Neuronal stem cell (in vitro differentiated cells): ENCODE results near the gene ANKRD18B.
"Not testable (repeated sequence)": the region's sequence is repeated elsewhere in the genome, so short reads cannot be mapped to it uniquely, and the experiment has no call there.

ENCODE experiments used
- DNase-seq: peaks from one replicate; pipeline ENCODE4 v3.0.0-alpha.2; 2013; ENCODE audit warnings: low spot score
- H2AFZ ChIP-seq: one replicate; pipeline ENCODE4 v1.6.1; 2013; ENCODE audit warnings: mild to moderate bottlenecking, low read length, inconsistent platforms
- H2AK5ac ChIP-seq: 2 replicates; pipeline ENCODE4 v1.6.1; 2013; ENCODE audit warnings: low read depth, mild to moderate bottlenecking, inconsistent platforms, low read length, moderate library complexity, mixed read lengths
- H2BK120ac ChIP-seq: 2 replicates; pipeline ENCODE4 v1.6.1; 2013; ENCODE audit warnings: low read depth, mild to moderate bottlenecking, inconsistent platforms, low read length, moderate library complexity, mixed read lengths
- H2BK12ac ChIP-seq: one replicate; pipeline ENCODE4 v1.6.1; 2013; ENCODE audit warnings: low read length, inconsistent platforms
- H2BK15ac ChIP-seq: 2 replicates; pipeline ENCODE4 v1.6.1; 2013; ENCODE audit warnings: mild to moderate bottlenecking, low read length, inconsistent platforms, mixed read lengths
- H2BK5ac ChIP-seq: one replicate; pipeline ENCODE4 v1.6.1; 2013; ENCODE audit warnings: inconsistent platforms, mild to moderate bottlenecking, low read length, moderate library complexity
- H3K14ac ChIP-seq: one replicate; pipeline ENCODE4 v1.6.1; 2013; ENCODE audit warnings: low read length, inconsistent platforms
- H3K18ac ChIP-seq: 2 replicates; pipeline ENCODE4 v1.6.1; 2013; ENCODE audit warnings: low read length, inconsistent platforms
- H3K23ac ChIP-seq: 2 replicates; pipeline ENCODE4 v1.6.1; 2013; ENCODE audit warnings: low read depth, mild to moderate bottlenecking, mixed read lengths, low read length, inconsistent platforms; ENCODE audit not compliant: poor library complexity
- H3K27ac ChIP-seq: replicated peaks from 3 replicates; pipeline ENCODE4 v1.5.1; 2013; ENCODE audit warnings: low read length, inconsistent platforms
- H3K27me3 ChIP-seq, 3 experiments: 2 replicates each; pipeline ENCODE4 v1.6.1; 2013; ENCODE audit warnings: low read length in 3 of 3, mild to moderate bottlenecking in 2 of 3, inconsistent platforms in 1 of 3, low read depth in 1 of 3, mixed read lengths in 1 of 3, moderate library complexity in 1 of 3; ENCODE audit not compliant: control insufficient read depth in 3 of 3, insufficient read depth in 3 of 3
- H3K36me3 ChIP-seq, 2 donors: replicated peaks in 1 of 2; 2 replicates each; pipeline ENCODE4 v1.6.1; 2013; ENCODE audit warnings: low read length in 2 of 2; ENCODE audit not compliant: control insufficient read depth in 2 of 2, insufficient read depth in 2 of 2
- H3K4ac ChIP-seq: 2 replicates; pipeline ENCODE4 v1.6.1; 2013; ENCODE audit warnings: inconsistent platforms, mild to moderate bottlenecking, low read length, moderate library complexity
- H3K4me1 ChIP-seq, 2 donors: 1 replicate in 1 of 2; 2 replicates in 1 of 2; pipeline ENCODE4 v1.6.1; 2013; ENCODE audit warnings: low read length in 2 of 2, low read depth in 1 of 2; ENCODE audit not compliant: control insufficient read depth in 2 of 2, insufficient read depth in 1 of 2
- H3K4me2 ChIP-seq: one replicate; pipeline ENCODE4 v1.6.1; 2013; ENCODE audit warnings: mild to moderate bottlenecking, low read length, inconsistent platforms; ENCODE audit not compliant: insufficient read depth, poor library complexity, severe bottlenecking
- H3K4me3 ChIP-seq, 2 donors: 2 replicates each; pipeline ENCODE4 v1.5.1; 2013; ENCODE audit warnings: low read length in 2 of 2, mild to moderate bottlenecking in 2 of 2, inconsistent platforms in 1 of 2, moderate library complexity in 1 of 2
- H3K79me1 ChIP-seq: one replicate; pipeline ENCODE4 v1.6.1; 2013; ENCODE audit warnings: low read depth, mild to moderate bottlenecking, inconsistent platforms, low read length, moderate library complexity
- H3K9ac ChIP-seq: one replicate; pipeline ENCODE4 v1.6.1; 2013; ENCODE audit warnings: mild to moderate bottlenecking, low read depth, low read length, inconsistent platforms; ENCODE audit not compliant: poor library complexity
- H3K9me3 ChIP-seq, 2 donors: replicated peaks in 1 of 2; 2 replicates each; pipeline versions ENCODE3 to v1.6.1; 2013; ENCODE audit warnings: low read length in 2 of 2, mild to moderate bottlenecking in 2 of 2, inconsistent platforms in 1 of 2, low read depth in 1 of 2, mixed read lengths in 1 of 2, moderate library complexity in 1 of 2; ENCODE audit not compliant: control insufficient read depth in 2 of 2, insufficient read depth in 1 of 2
- H4K8ac ChIP-seq: one replicate; pipeline ENCODE4 v1.6.1; 2013; ENCODE audit warnings: low read depth, mild to moderate bottlenecking, inconsistent platforms, low read length, moderate library complexity
- H4K91ac ChIP-seq: one replicate; pipeline ENCODE4 v1.6.1; 2013; ENCODE audit warnings: low read length, low read depth, mild to moderate bottlenecking, inconsistent platforms; ENCODE audit not compliant: poor library complexity
- WGBS, 2 donors: extraction: QIAGEN DNeasy Blood & Tissue Kit; methylation state at CpG; one replicate each; pipeline ENCODE4 v1.1.7; 2013; ENCODE audit warnings: missing lambda C conversion rate in 2 of 2, mixed read lengths in 1 of 2; ENCODE audit not compliant: insufficient read length in 2 of 2, insufficient replicate concordance in 1 of 2; ENCODE audit errors: extremely low coverage in 2 of 2; 5-methylcytosine and 5-hydroxymethylcytosine counted together

ANKRD18B gene

DNA sequence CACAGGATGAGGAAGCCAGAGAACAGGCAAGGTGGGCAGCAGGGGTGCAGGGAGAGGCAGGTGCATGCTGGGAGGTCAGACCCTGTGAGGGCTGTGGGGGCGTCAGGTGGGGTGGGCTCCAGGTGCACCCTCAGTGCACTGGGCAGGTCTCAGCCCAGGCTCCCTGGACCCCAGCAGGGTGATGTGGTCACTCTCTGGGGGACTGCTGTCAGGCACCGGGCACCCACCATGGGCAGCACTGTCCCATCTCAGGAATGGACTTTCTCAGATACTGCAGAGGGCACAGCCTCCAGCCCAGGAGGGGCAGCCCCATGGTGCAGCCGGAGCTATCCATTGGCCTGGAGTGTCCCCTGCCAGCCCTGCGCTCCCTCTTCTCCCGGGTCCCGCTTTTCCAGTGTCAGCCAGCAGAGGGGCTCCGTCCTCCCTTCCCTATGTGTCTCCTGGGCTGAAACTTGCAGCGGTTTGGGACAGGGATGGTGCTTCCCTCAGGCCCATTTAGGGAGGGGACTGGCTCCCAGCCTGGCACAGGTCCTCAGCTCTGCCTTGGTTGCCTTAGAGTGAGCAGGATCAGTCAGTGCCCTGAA is 74.8 kb downstream of the ANKRD18B start:
- not testable (repeated sequence) for H3K27ac ChIP-seq, H3K27me3 ChIP-seq, H4K8ac ChIP-seq, H3K4me3 ChIP-seq, H2AFZ ChIP-seq, H2BK12ac ChIP-seq, H3K4me2 ChIP-seq, H3K9me3 ChIP-seq, H3K4ac ChIP-seq, DNase-seq, H4K91ac ChIP-seq, H2BK5ac ChIP-seq, H3K4me1 ChIP-seq, H3K14ac ChIP-seq, H2BK120ac ChIP-seq, H3K18ac ChIP-seq, H3K36me3 ChIP-seq, H3K79me1 ChIP-seq, H3K23ac ChIP-seq, H2AK5ac ChIP-seq, H2BK15ac ChIP-seq
- no CpG with 5 or more reads among the region's 8 CpGs for WGBS, 2 donors
- H3K9ac ChIP-seq: peak overlapping the region; percentile 9

DNA sequence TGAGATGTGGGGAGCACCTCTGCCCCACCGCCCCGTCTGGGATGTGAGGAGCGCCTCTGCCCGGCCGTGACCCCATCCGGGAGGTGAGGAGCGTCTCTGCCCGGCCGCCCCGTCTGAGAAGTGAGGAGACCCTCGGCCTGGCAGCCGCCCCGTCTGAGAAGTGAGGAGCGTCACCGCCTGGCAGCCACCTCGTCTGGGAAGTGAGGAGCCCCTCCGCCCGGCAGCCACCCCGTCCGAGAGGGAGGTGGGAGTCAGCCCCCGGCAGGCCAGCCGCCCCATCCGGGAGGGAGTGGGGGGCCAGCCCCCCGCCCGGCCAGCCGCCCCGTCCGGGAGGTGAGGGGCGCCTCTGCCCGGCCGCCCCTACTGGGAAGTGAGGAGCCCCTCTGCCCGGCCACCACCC is 76.9 kb downstream of the ANKRD18B start:
- not testable (repeated sequence) for H2BK120ac ChIP-seq, H2AK5ac ChIP-seq, H2BK12ac ChIP-seq, H3K4ac ChIP-seq, H3K9ac ChIP-seq, H2BK15ac ChIP-seq, H2BK5ac ChIP-seq, H3K36me3 ChIP-seq, H3K27ac ChIP-seq, H4K8ac ChIP-seq, H3K23ac ChIP-seq, H3K4me1 ChIP-seq, H3K4me2 ChIP-seq, DNase-seq, H3K9me3 ChIP-seq, H3K18ac ChIP-seq, H4K91ac ChIP-seq, H3K14ac ChIP-seq, H3K4me3 ChIP-seq, H2AFZ ChIP-seq, H3K27me3 ChIP-seq, H3K79me1 ChIP-seq
- no CpG with 5 or more reads among the region's 32 CpGs for WGBS, 2 donors

- H3K18ac ChIP-seq, H3K79me1 ChIP-seq, H4K91ac ChIP-seq, H3K4me2 ChIP-seq, H3K4me1 ChIP-seq, H3K23ac ChIP-seq, H2BK120ac ChIP-seq, H3K9ac ChIP-seq, H3K4me3 ChIP-seq, H2AFZ ChIP-seq, H3K36me3 ChIP-seq, H2BK15ac ChIP-seq, H2BK12ac ChIP-seq, H2AK5ac ChIP-seq, H4K8ac ChIP-seq, DNase-seq, H2BK5ac ChIP-seq, H3K14ac ChIP-seq, H3K4ac ChIP-seq, H3K27ac ChIP-seq, H3K27me3 ChIP-seq, H3K9me3 ChIP-seq: not testable (repeated sequence)
- WGBS, 2 donors: no CpG with 5 or more reads among the region's 3 CpGs
Measured at GRCh38 chr9:33604249-33604648, 80.2 kb downstream of the ANKRD18B start.

- not testable (repeated sequence) for H3K23ac ChIP-seq, H2BK15ac ChIP-seq, H3K14ac ChIP-seq, H3K9me3 ChIP-seq, H3K27ac ChIP-seq, H2AK5ac ChIP-seq, H4K8ac ChIP-seq, H3K18ac ChIP-seq, H2AFZ ChIP-seq, H3K9ac ChIP-seq, H4K91ac ChIP-seq, H3K36me3 ChIP-seq, H3K79me1 ChIP-seq, DNase-seq, H3K27me3 ChIP-seq, H2BK12ac ChIP-seq, H2BK120ac ChIP-seq, H2BK5ac ChIP-seq, H3K4me1 ChIP-seq, H3K4ac ChIP-seq, H3K4me3 ChIP-seq, H3K4me2 ChIP-seq
- WGBS, 2 donors: no CpG with 5 or more reads among the region's 4 CpGs
Measured at GRCh38 chr9:33604936-33605335, 80.9 kb downstream of the ANKRD18B start.
